Kidney (tissue), 14 donors: ENCODE results near the gene OLR1. TPM values are rescaled to one million over a fixed set of nuclear protein-coding genes. Genes with fewer than 3 reads are reported as not detected.

Experiments
- DNase-seq, 5 donors: peaks; one replicate each; pipeline ENCODE4 v3.0.0-alpha.2; 2013 to 2020
- FAIRE-seq: peaks from 2 replicates; lab custom pipeline; 2012; peaks lifted over from hg19 to GRCh38; lab: Jason Lieb, UNC
- H3K27ac ChIP-seq, 2 donors: one replicate each; pipeline ENCODE4 v1.7.0; 2013; ENCODE audit warnings: low read depth in 2 of 2, low read length in 2 of 2, inconsistent platforms in 1 of 2
- H3K27me3 ChIP-seq: one replicate; pipeline ENCODE4 v1.7.1; 2013; ENCODE audit warnings: low read length, inconsistent platforms; ENCODE audit not compliant: control insufficient read depth, insufficient read depth
- H3K36me3 ChIP-seq, 3 donors: one replicate each; pipeline versions ENCODE4 v1.7.0 to v1.7.1; 2013; ENCODE audit warnings: low read length in 3 of 3, control low read depth in 1 of 3, inconsistent platforms in 1 of 3; ENCODE audit not compliant: insufficient read depth in 3 of 3, control insufficient read depth in 2 of 3
- H3K4me1 ChIP-seq, 3 donors: one replicate each; pipeline versions ENCODE4 v1.7.0 to v1.7.1; 2013; ENCODE audit warnings: low read length in 3 of 3, inconsistent platforms in 1 of 3, low read depth in 1 of 3; ENCODE audit not compliant: control insufficient read depth in 2 of 3, insufficient read depth in 2 of 3
- H3K4me3 ChIP-seq, 3 donors: one replicate each; pipeline versions ENCODE4 v1.7.0 to v1.8.1; 2013; ENCODE audit warnings: low read length in 3 of 3, control low read depth in 1 of 3, inconsistent platforms in 1 of 3
- H3K9ac ChIP-seq, 3 donors: one replicate each; pipeline versions ENCODE4 v1.7.0 to v1.7.1; 2013; ENCODE audit warnings: low read length in 3 of 3, control low read depth in 1 of 3, inconsistent platforms in 1 of 3
- H3K9me3 ChIP-seq, 3 donors: one replicate each; pipeline versions ENCODE4 v1.7.0 to v1.7.1; 2013; ENCODE audit warnings: low read length in 3 of 3, control low read depth in 1 of 3, inconsistent platforms in 1 of 3; ENCODE audit not compliant: control insufficient read depth in 2 of 3, insufficient read depth in 1 of 3
- CTCF ChIP-seq: IDR thresholded peaks from 3 replicates; pipeline ENCODE4 v1.5.1; 2012; ENCODE audit warnings: mild to moderate bottlenecking, moderate library complexity, borderline replicate concordance; ENCODE audit not compliant: insufficient read depth; ENCODE audit errors: extremely low read depth
- intact Hi-C: fragments of 100-400 bp; cut with DNase I; formaldehyde crosslinking; loops from one replicate; pipeline ENCODE4 v1.11.1; 2022
- polyA plus RNA-seq: library from polyadenylated mRNA; stranded (reverse); fragments of 350-450 nt; fragmentation: Illumina TruSeq; extraction: RNeasy Lipid Tissue Mini Kit (QIAGEN cat#74804); gene quantifications from one replicate; pipeline ENCODE4 v1.2.3, GENCODE V29; 2014; ENCODE audit warnings: low read depth, low replicate concordance; ENCODE audit not compliant: insufficient read depth
- total RNA-seq: library from RNA; stranded (reverse); fragmentation: NEBNext Ultra II Directional; extraction: Animal tissue kit (Norgen Biotek cat#: 25700); gene quantifications from one replicate; pipeline ENCODE4 v1.2.1, GENCODE V29; 2021
- donor health status: control.
- donor health status: control.
- donor health status: control.
- donor health status: control.
- donor health status: control.
- donor health status: DM: yes; HTN: yes; CAD: no.
- donor health status: Normal renal cell carcinoma (clear cell type).

Gene OLR1
- total and polyA plus RNA-seq, 2 donors from 2014 or later = 6.7 to 11.5 TPM

DNA sequence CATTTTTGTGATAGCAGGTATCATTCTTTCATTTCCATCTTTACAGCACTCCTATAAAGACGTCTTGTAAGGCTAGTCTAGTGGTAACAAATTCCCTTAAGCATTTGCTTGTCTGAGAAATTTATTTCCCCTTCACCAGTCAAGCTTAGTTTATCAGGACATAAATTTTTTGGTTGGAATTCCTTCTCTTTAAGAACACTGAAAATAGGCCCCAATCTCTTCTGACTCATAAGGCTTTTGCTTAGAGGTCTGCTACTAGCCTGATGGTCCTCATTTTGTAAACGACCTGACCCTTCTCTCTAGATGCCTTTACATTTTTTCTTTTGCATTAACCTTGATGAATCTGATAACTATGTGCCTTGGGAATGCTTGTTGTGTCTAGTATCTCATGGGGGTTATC is 20.3 kb downstream of the OLR1 start:
- TF ChIP-seq CTCF = no peak
- H3K4me1 ChIP-seq = peaks cover 0 to 6% (median 2%) of the 10 kb centered on the region in 3 donors
- DNase-seq (no peak), FAIRE-seq (no peak)
- H3K27me3 ChIP-seq = no peaks in the 10 kb centered on the region
- H3K9me3 ChIP-seq = no peaks in the 10 kb centered on the region
- H3K36me3 ChIP-seq = no peaks in the 10 kb centered on the region
- intact Hi-C loops = no loop called here
- H3K4me3 ChIP-seq = no peak overlapping the region
- H3K27ac ChIP-seq = no peak overlapping the region
- H3K9ac ChIP-seq = no peak overlapping the region

DNA sequence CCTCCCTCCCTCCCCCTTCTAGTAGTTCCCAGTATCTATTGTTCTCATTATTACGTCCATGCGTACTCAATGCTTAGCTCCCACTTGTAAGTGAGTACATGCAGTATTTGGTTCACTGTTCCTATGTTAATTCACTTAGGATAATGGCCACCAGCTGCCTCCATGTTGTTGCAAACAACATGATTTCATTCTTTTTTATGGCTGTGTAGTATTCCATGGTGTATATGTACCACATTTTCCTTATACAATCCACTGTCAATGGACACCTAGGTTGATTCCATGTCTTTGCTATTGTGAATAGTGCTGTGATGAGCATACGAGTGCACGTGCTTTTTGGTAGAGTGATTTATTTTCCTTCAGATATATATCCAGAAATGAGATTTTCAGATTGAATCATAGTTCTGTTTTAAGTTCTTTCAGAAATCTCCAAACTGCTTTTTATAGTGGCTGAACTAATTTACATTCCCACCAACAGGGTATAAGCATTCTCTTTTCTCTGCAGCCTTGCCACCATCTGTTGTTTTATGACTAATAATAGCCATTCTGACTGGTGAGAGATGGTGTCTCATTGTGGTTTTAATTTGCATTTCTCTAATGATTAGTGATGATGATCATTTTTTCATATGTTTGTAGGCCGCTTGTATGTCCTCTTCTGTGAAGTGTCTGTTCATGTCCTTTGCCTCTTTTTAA is 24.1 kb downstream of the OLR1 start:
- H3K27me3 ChIP-seq = no peaks in the 10 kb centered on the region
- H3K9me3 ChIP-seq = no peaks in the 10 kb centered on the region
- intact Hi-C loops = no loop called here
- DNase-seq (no peak), FAIRE-seq (no peak)
- no peaks in the 10 kb centered on the region for H3K36me3 ChIP-seq
- TF ChIP-seq CTCF = no peak
- no peaks in the 10 kb centered on the region for H3K4me1 ChIP-seq
- H3K4me3 ChIP-seq = no peak overlapping the region
- H3K9ac ChIP-seq = no peak overlapping the region
- no peak overlapping the region for H3K27ac ChIP-seq

GRCh38 chr12:10142976-10143589 is 28.8 kb downstream of the OLR1 start:
- DNase-seq = no peak
- TF ChIP-seq CTCF = no peak
- Histone ChIP-seq H3K9ac (no peak overlapping the region), H3K4me3 (no peak overlapping the region), H3K36me3 (no peaks in the 10 kb centered on the region), H3K27me3 (no peaks in the 10 kb centered on the region), H3K4me1 (no peaks in the 10 kb centered on the region), H3K27ac (no peak overlapping the region), H3K9me3 (no peaks in the 10 kb centered on the region)
- intact Hi-C loops = no loop called here
- FAIRE-seq = no peak
